Measurements from ENCODE around the gene TOM1L1.
"Not testable (repeated sequence)": the region's sequence is repeated elsewhere in the genome, so short reads cannot be mapped to it uniquely, and the experiment has no call there.

The TOM1L1 gene

GRCh38 chr17:54864636-54865356 is 35.9 kb upstream of the TOM1L1 start:
- TF ChIP-seq, protein P1, sequence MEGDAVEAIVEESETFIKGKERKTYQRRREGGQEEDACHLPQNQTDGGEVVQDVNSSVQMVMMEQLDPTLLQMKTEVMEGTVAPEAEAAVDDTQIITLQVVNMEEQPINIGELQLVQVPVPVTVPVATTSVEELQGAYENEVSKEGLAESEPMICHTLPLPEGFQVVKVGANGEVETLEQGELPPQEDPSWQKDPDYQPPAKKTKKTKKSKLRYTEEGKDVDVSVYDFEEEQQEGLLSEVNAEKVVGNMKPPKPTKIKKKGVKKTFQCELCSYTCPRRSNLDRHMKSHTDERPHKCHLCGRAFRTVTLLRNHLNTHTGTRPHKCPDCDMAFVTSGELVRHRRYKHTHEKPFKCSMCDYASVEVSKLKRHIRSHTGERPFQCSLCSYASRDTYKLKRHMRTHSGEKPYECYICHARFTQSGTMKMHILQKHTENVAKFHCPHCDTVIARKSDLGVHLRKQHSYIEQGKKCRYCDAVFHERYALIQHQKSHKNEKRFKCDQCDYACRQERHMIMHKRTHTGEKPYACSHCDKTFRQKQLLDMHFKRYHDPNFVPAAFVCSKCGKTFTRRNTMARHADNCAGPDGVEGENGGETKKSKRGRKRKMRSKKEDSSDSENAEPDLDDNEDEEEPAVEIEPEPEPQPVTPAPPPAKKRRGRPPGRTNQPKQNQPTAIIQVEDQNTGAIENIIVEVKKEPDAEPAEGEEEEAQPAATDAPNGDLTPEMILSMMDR (conservative IDR thresholded peaks at IDR 0.05; ENCODE audit: low read depth, low read length): no peak
- DNase-seq (ENCODE audit: low read depth): no peak

DNA sequence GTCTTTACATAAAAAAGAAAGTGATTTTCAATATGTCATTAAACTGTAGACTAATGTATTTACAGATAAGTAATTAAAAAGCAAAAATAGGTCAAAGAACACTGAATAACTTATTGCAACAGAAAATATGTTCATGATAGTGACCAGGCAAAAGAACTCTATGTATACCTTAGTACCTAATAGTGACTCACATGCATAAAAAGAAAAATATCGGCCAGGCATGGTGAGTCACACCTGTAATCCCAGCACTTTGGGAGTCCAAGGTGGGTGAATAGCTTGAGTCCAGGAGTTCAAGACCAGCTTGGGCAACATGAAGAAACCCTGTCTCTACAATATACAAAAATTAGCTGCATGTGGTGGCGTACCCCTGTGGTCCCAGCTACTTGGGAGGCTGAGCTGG is 33.0 kb upstream of the TOM1L1 start:
- DNase-seq (ENCODE audit: low read depth): no peak
- TF ChIP-seq, protein P1 (conservative IDR thresholded peaks at IDR 0.05; ENCODE audit: low read depth, low read length): no peak
- no peak overlapping the region for H3K4me3 ChIP-seq (ENCODE audit: low read length)

More at GRCh38 chr17:54864636-54865356, 35.9 kb upstream of the TOM1L1 start:
- no peak overlapping the region for H3K4me3 ChIP-seq (ENCODE audit: low read length)

DNA sequence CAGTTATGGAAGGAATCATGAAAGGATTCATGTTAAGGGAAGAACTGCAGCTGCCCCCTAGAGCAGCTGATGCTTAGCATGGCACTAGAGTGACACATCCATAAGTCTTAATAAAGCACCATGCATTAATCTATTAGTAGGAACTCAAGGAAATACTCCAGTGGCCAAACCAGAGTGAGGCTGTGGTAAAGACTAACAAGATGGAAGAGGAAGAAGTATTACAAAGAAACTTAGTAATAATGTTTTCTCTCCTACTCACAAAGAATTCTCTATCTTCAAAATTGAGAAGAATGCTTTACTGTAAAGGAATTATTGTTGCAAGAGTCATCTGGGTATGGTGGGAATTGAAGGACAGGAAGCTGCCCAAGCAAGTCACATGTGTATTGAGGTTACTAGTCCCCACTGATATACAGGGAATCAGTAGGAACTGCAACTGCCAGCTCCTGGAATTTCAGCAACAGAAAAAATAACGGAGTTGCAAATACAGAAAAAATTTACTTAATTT is 29.9 kb upstream of the TOM1L1 start:
- no peak for DNase-seq (ENCODE audit: low read depth)
- H3K4me3 ChIP-seq (ENCODE audit: low read length): no peak overlapping the region
- TF ChIP-seq, protein P1 (conservative IDR thresholded peaks at IDR 0.05; ENCODE audit: low read depth, low read length): no peak

DNA sequence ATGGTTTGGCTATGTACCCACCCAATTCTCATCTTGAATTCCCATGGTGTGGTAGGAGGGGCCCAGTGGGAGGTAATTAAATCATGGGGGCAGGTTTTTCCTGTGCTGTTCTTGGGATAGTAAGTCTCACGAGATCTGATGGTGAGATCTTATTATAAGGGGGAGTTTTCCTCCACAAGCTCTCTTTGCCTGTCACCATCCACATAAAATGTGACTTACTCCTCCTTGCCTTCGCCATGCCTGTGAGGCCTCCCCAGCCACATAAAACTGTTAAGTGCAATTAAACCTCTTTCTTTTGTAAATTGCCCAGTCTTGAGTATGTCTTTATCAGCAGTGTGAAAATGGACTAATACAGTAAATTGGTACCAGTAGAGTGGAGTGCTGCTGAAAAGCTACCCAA is 24.7 kb upstream of the TOM1L1 start:
- H3K4me3 ChIP-seq (ENCODE audit: low read length); DNase-seq (ENCODE audit: low read depth): not testable (repeated sequence)

GRCh38 chr17:54876656-54877195 is 23.9 kb upstream of the TOM1L1 start:
- TF ChIP-seq, protein P1 (conservative IDR thresholded peaks at IDR 0.05; ENCODE audit: low read depth, low read length): no peak
- H3K4me3 ChIP-seq (ENCODE audit: low read length): no peak overlapping the region
- DNase-seq (ENCODE audit: low read depth): no peak

DNA sequence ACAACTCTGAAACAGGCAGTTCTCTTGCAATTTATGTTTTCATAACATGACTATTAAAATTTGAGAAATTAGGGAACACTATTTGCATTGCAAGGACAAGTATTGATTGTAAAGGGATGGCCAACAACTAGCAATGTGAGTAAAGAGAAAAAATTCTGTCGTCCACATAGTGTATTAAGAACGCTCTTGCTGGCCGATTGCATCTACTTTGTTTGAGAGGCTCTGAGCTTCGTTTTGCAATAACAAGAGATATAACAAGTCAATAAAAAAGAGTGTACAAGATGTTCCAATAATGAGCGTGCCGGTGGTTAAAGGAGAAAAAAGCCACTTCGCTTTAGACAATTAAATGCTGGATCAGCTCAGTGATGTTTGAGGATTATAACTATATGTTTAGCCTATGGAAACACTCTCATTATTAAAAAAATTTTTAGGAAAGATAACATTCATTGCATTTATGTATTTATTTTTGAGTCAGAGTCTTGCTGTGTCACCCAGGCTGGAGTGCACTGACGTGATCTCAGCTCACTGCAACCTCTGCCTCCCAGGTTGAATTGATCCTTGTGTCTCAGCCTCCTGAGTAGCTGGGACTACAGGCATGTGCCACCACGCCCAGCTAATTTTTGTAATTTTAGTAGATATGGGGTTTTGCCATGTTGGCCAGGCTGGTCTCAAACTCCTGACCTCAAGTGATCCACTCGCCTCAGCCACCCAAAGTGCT is 19.2 kb upstream of the TOM1L1 start:
- TF ChIP-seq, protein P1 (conservative IDR thresholded peaks at IDR 0.05; ENCODE audit: low read depth, low read length): no peak

GRCh38 chr17:54882371-54882770 is 18.3 kb upstream of the TOM1L1 start:
- H3K4me3 ChIP-seq (ENCODE audit: low read length): no peak overlapping the region
- TF ChIP-seq, protein P1 (conservative IDR thresholded peaks at IDR 0.05; ENCODE audit: low read depth, low read length): no peak
- DNase-seq (ENCODE audit: low read depth): no peak

More for the DNA sequence above, 19.2 kb upstream of the TOM1L1 start:
- DNase-seq (ENCODE audit: low read depth): no peak
- H3K4me3 ChIP-seq (ENCODE audit: low read length): no peak overlapping the region
